Stomach (tissue), 9 donors: ENCODE data around the gene GULP1. TPM values are rescaled to one million over a fixed set of nuclear protein-coding genes. Genes with fewer than 3 reads are reported as not detected.

Source experiments
- DNase-seq, 2 donors: peaks; one replicate each; pipeline versions ENCODE4 v3.0.0 to v3.0.0-alpha.2; 2013 to 2019
- H3K27ac ChIP-seq, 5 donors: fragments of 200-600 bp in 4 of 5; sonication (generic) in 4 of 5; one replicate each; pipeline ENCODE4 v1.5.1; 2013 to 2019; ENCODE audit warnings: mild to moderate bottlenecking in 1 of 5, moderate library complexity in 1 of 5
- H3K27me3 ChIP-seq, 3 donors: fragments of 200-600 bp; sonication (generic); one replicate each; pipeline ENCODE4 v1.5.1; 2017 to 2019; ENCODE audit warnings: mixed run types in 1 of 3
- H3K36me3 ChIP-seq, 4 donors: fragments of 200-600 bp; sonication (generic); 1 replicate in 3 of 4; 2 replicates in 1 of 4; pipeline ENCODE4 v1.5.1; 2016 to 2019
- H3K4me1 ChIP-seq, 4 donors: fragments of 200-600 bp; sonication (generic); one replicate each; pipeline ENCODE4 v1.5.1; 2016 to 2019
- H3K4me3 ChIP-seq, 4 donors: fragments of 200-600 bp; sonication (generic) in 3 of 4; one replicate each; pipeline ENCODE4 v1.5.1; 2016 to 2019; ENCODE audit warnings: mild to moderate bottlenecking in 1 of 4
- H3K9me3 ChIP-seq, 4 donors: fragments of 200-600 bp; sonication (generic); one replicate each; pipeline ENCODE4 v1.5.1; 2016 to 2019
- CTCF ChIP-seq, 7 experiments: fragments of 450-650 bp in 4 of 7; fragments of 200-600 bp in 3 of 7; sonication (generic) in 3 of 7; IDR thresholded peaks; one replicate each; pipeline ENCODE4 v1.5.1; 2016 to 2019; ENCODE audit warnings: antibody characterized with exemption in 7 of 7, control low read depth in 2 of 7, mild to moderate bottlenecking in 1 of 7
- EP300 ChIP-seq: sonication (generic); formaldehyde crosslinking; IDR thresholded peaks from one replicate; pipeline ENCODE4 v1.6.1; 2017; ENCODE audit warnings: antibody characterized with exemption
- POLR2A ChIP-seq, 4 donors: fragments of 450-650 bp; IDR thresholded peaks; one replicate each; pipeline ENCODE4 v1.6.1; 2016; ENCODE audit warnings: antibody characterized with exemption in 4 of 4, control low read depth in 2 of 4, mild to moderate bottlenecking in 1 of 4, moderate library complexity in 1 of 4
- POLR2AphosphoS5 ChIP-seq, 3 donors: sonication (generic); formaldehyde crosslinking; IDR thresholded peaks; one replicate each; pipeline ENCODE4 v1.6.1; 2016; ENCODE audit warnings: antibody characterized with exemption in 3 of 3
- WGBS, 5 donors: extraction: QIAGEN DNeasy Blood & Tissue Kit in 3 of 5; methylation state at CpG; one replicate each; pipeline versions ENCODE4 v1.1.5 to v1.1.7; 2013 to 2018; 5-methylcytosine and 5-hydroxymethylcytosine counted together
- intact Hi-C: fragments of 100-400 bp; cut with DNase I; formaldehyde crosslinking; loops from one replicate; pipeline ENCODE4 v1.15.1; 2023; ENCODE audit warnings: low total_unique reads
- polyA plus RNA-seq, 3 donors: library from polyadenylated mRNA; stranded (reverse); fragments of 200-250 nt; gene quantifications; one replicate each; pipeline ENCODE4 v1.2.3, GENCODE V29; 2013
- total RNA-seq, 5 donors: library from RNA; depleted of rRNA; stranded (reverse); fragments of >200 nt; gene quantifications; one replicate each; pipeline versions ENCODE4 v1.1.0 to v1.2.3, GENCODE V29; 2014 to 2016
- donor health status: healthy with polysubstance abuse.
- donor health status: Bipolar disorder and iron deficiency.
- donor health status: healthy.

GULP1 gene
- total and polyA plus RNA-seq, 8 donors, result 4.9 to 179 (median 32.8) TPM

GRCh38 chr2:188322569-188323551 lies 31.2 kb downstream of the GULP1 start:
- TF ChIP-seq EP300, result no peak
- TF ChIP-seq POLR2A (IDR thresholded peaks at IDR 0.05), result no peak
- TF ChIP-seq POLR2AphosphoS5 (IDR thresholded peaks at IDR 0.05), result no peak
- TF ChIP-seq CTCF (IDR thresholded peaks at IDR 0.05), result no peak
- Histone ChIP-seq H3K27ac (peak overlapping the region in 4 of 5 donors; percentile 18 to 65 (median 42)), H3K27me3 (no peaks in the 10 kb centered on the region), H3K9me3 (no peaks in the 10 kb centered on the region), H3K36me3 (no peaks in the 10 kb centered on the region), H3K4me3 (no peak overlapping the region), H3K4me1 (peaks cover 13 to 68% (median 27%) of the 10 kb centered on the region in 4 donors)
- DNase-seq, result peak in 1 of 2 donors; percentile 57
- 32 to 69% (median 44%) methylated on average over 6 of the region's 6 CpGs for WGBS, 5 donors
- intact Hi-C loops, result no loop called here

GRCh38 chr2:188324067-188324466 lies 32.4 kb downstream of the GULP1 start:
- Histone ChIP-seq H3K27me3 (no peaks in the 10 kb centered on the region), H3K9me3 (no peaks in the 10 kb centered on the region), H3K4me3 (no peak overlapping the region), H3K36me3 (no peaks in the 10 kb centered on the region), H3K4me1 (peaks cover 13 to 63% (median 27%) of the 10 kb centered on the region in 4 donors), H3K27ac (no peak overlapping the region)
- TF ChIP-seq EP300 (no peak), POLR2A (IDR thresholded peaks at IDR 0.05) (no peak), CTCF (IDR thresholded peaks at IDR 0.05) (no peak), POLR2AphosphoS5 (IDR thresholded peaks at IDR 0.05) (no peak)
- no peak for DNase-seq
- intact Hi-C loops, result no loop called here

- Histone ChIP-seq H3K9me3 (no peaks in the 10 kb centered on the region), H3K4me3 (no peak overlapping the region), H3K4me1 (peaks cover 13 to 72% (median 27%) of the 10 kb centered on the region in 4 donors), H3K27ac (no peak overlapping the region), H3K27me3 (no peaks in the 10 kb centered on the region), H3K36me3 (no peaks in the 10 kb centered on the region)
- TF ChIP-seq CTCF (IDR thresholded peaks at IDR 0.05) (no peak), EP300 (no peak), POLR2AphosphoS5 (IDR thresholded peaks at IDR 0.05) (no peak)
- WGBS, 5 donors, result 71 to 85% (median 79%) methylated on average over 1 of the region's 1 CpG
- DNase-seq, result no peak
- intact Hi-C loops, result no loop called here
Observed at GRCh38 chr2:188326290-188326668, 34.6 kb downstream of the GULP1 start.

GRCh38 chr2:188326669-188327301 lies 35.1 kb downstream of the GULP1 start:
- no peaks in the 10 kb centered on the region for H3K27me3 ChIP-seq
- peaks cover 13 to 69% (median 27%) of the 10 kb centered on the region in 4 donors for H3K4me1 ChIP-seq
- WGBS, 5 donors, result 29 to 42% (median 30%) methylated on average over 4 of the region's 4 CpGs
- intact Hi-C loops, result no loop called here
- no peak overlapping the region for H3K4me3 ChIP-seq
- no peaks in the 10 kb centered on the region for H3K9me3 ChIP-seq
- H3K27ac ChIP-seq, result peak overlapping the region in 1 of 5 donors; percentile 19
- H3K36me3 ChIP-seq, result no peaks in the 10 kb centered on the region
- peak in 1 of 2 donors; percentile 79 for DNase-seq
- no peak for TF ChIP-seq EP300
- TF ChIP-seq CTCF (IDR thresholded peaks at IDR 0.05), result no peak
